Endodermal cell (in vitro differentiated cells): ENCODE results near the gene RLF. TPM values are rescaled to one million over a fixed set of nuclear protein-coding genes. Genes with fewer than 3 reads are reported as not detected.
"Not testable (repeated sequence)": the region's sequence is repeated elsewhere in the genome, so short reads cannot be mapped to it uniquely, and the experiment has no call there.

Source experiments
- DNase-seq: peaks from one replicate; pipeline ENCODE4 v3.0.0-alpha.2; 2017
- H3K27ac ChIP-seq: 2 replicates; pipeline ENCODE4 v1.5.1; 2013; ENCODE audit warnings: mild to moderate bottlenecking, low read depth, low read length, moderate library complexity
- H3K27me3 ChIP-seq: 2 replicates; pipeline ENCODE4 v1.6.1; 2013; ENCODE audit warnings: mild to moderate bottlenecking, low read length, moderate library complexity; ENCODE audit not compliant: insufficient read depth, control insufficient read depth, poor library complexity, severe bottlenecking
- H3K36me3 ChIP-seq: 2 replicates; pipeline ENCODE4 v1.7.0; 2013; ENCODE audit warnings: mild to moderate bottlenecking, low read length, moderate library complexity; ENCODE audit not compliant: control insufficient read depth, insufficient read depth
- H3K4me1 ChIP-seq: one replicate; pipeline ENCODE4 v1.7.0; 2013; ENCODE audit warnings: low read length; ENCODE audit not compliant: control insufficient read depth, insufficient read depth
- H3K4me3 ChIP-seq: 2 replicates; pipeline ENCODE4 v1.5.1; 2013; ENCODE audit warnings: mild to moderate bottlenecking, low read length, moderate library complexity
- H3K9ac ChIP-seq: 2 replicates; pipeline ENCODE4 v1.6.1; 2013; ENCODE audit warnings: mild to moderate bottlenecking, low read length, moderate library complexity; ENCODE audit not compliant: poor library complexity, severe bottlenecking; ENCODE audit errors: extremely low read depth
- H3K9me3 ChIP-seq: 2 replicates; pipeline ENCODE4 v1.6.1; 2013; ENCODE audit warnings: mild to moderate bottlenecking, low read length, moderate library complexity; ENCODE audit not compliant: control insufficient read depth
- H3K27ac Mint-ChIP-seq: 2 replicates; pipeline ENCODE4 v1.8.0; 2020; ENCODE audit warnings: mixed read lengths
- H3K27me3 Mint-ChIP-seq: 2 replicates; pipeline ENCODE4 v1.8.0; 2021; ENCODE audit warnings: mild to moderate bottlenecking, mixed read lengths; ENCODE audit not compliant: insufficient read depth
- H3K36me3 Mint-ChIP-seq: 2 replicates; pipeline ENCODE4 v1.8.0; 2020; ENCODE audit warnings: low read depth, mixed read lengths
- H3K4me1 Mint-ChIP-seq: 2 replicates; pipeline ENCODE4 v1.8.0; 2020; ENCODE audit warnings: mixed read lengths
- H3K4me3 Mint-ChIP-seq: 2 replicates; pipeline ENCODE4 v1.8.0; 2020; ENCODE audit warnings: mild to moderate bottlenecking, moderate library complexity, mixed read lengths
- H3K9me3 Mint-ChIP-seq: 2 replicates; pipeline ENCODE4 v1.8.0; 2020; ENCODE audit warnings: mild to moderate bottlenecking, mixed read lengths
- WGBS, 2 experiments: methylation state at CpG; one replicate each; pipeline versions ENCODE4 v1.1.5 to v1.1.7; 2013; ENCODE audit warnings: missing lambda C conversion rate in 2 of 2, mixed read lengths in 1 of 2; ENCODE audit not compliant: insufficient coverage in 1 of 2, insufficient read length in 1 of 2; 5-methylcytosine and 5-hydroxymethylcytosine counted together
- total RNA-seq, 2 donors: library from RNA; stranded (reverse); fragmentation: NEBNext Ultra II Directional in 1 of 2; extraction: Animal tissue kit (Norgen Biotek cat#: 25700) in 1 of 2; gene quantifications; 2 replicates in 1 of 2; 3 replicates in 1 of 2; pipeline ENCODE4 v1.2.1, GENCODE V29; 2021
- TF ChIP-seq, protein P1 (sequence below): fragments of 200-600 bp; sonication (generic); conservative IDR thresholded peaks from 2 replicates; pipeline ENCODE4 v1.5.0; 2021; ENCODE audit warnings: antibody characterized with exemption, mild to moderate bottlenecking

The RLF gene
- total RNA-seq, 2 donors from 2014 or later: 18.8 to 23.3 TPM

GRCh38 chr1:40184193-40184592 is 23.0 kb downstream of the RLF start:
- H3K27ac Mint-ChIP-seq: no peak overlapping the region
- H3K36me3 ChIP-seq: peaks cover 3% of the 10 kb centered on the region
- no peak overlapping the region for H3K27ac ChIP-seq
- WGBS, 2 experiments: 100% methylated on average over 1 of the region's 1 CpG; no CpG with 5 or more reads in 1 of the 2 experiments
- no peak for DNase-seq
- H3K4me1 ChIP-seq: peaks cover 3% of the 10 kb centered on the region
- H3K4me3 Mint-ChIP-seq: no peak overlapping the region
- H3K9me3 Mint-ChIP-seq: no peaks in the 10 kb centered on the region
- H3K36me3 Mint-ChIP-seq: peaks cover 5% of the 10 kb centered on the region
- no peak overlapping the region for H3K9ac ChIP-seq
- H3K9me3 ChIP-seq: no peaks in the 10 kb centered on the region
- peaks cover 13% of the 10 kb centered on the region for H3K4me1 Mint-ChIP-seq
- H3K27me3 ChIP-seq: no peaks in the 10 kb centered on the region
- no peaks in the 10 kb centered on the region for H3K27me3 Mint-ChIP-seq
- TF ChIP-seq, protein P1, sequence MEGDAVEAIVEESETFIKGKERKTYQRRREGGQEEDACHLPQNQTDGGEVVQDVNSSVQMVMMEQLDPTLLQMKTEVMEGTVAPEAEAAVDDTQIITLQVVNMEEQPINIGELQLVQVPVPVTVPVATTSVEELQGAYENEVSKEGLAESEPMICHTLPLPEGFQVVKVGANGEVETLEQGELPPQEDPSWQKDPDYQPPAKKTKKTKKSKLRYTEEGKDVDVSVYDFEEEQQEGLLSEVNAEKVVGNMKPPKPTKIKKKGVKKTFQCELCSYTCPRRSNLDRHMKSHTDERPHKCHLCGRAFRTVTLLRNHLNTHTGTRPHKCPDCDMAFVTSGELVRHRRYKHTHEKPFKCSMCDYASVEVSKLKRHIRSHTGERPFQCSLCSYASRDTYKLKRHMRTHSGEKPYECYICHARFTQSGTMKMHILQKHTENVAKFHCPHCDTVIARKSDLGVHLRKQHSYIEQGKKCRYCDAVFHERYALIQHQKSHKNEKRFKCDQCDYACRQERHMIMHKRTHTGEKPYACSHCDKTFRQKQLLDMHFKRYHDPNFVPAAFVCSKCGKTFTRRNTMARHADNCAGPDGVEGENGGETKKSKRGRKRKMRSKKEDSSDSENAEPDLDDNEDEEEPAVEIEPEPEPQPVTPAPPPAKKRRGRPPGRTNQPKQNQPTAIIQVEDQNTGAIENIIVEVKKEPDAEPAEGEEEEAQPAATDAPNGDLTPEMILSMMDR: no peak
- H3K4me3 ChIP-seq: no peak overlapping the region

GRCh38 chr1:40185951-40186864 is 25.0 kb downstream of the RLF start:
- Mint-ChIP-seq H3K27ac (peak overlapping the region; percentile 23), H3K27me3 (no peaks in the 10 kb centered on the region), H3K4me3 (no peak overlapping the region), H3K9me3 (no peaks in the 10 kb centered on the region), H3K36me3 (peaks cover 24% of the 10 kb centered on the region), H3K4me1 (peaks cover 13% of the 10 kb centered on the region)
- Histone ChIP-seq H3K27ac (no peak overlapping the region), H3K9me3 (no peaks in the 10 kb centered on the region), H3K9ac (no peak overlapping the region), H3K27me3 (no peaks in the 10 kb centered on the region), H3K36me3 (peaks cover 23% of the 10 kb centered on the region), H3K4me1 (peaks cover 3% of the 10 kb centered on the region), H3K4me3 (no peak overlapping the region)
- DNase-seq: no peak
- WGBS, 2 experiments: 96 to 98% methylated on average over 7 of the region's 7 CpGs
- TF ChIP-seq, protein P1: no peak

- Mint-ChIP-seq H3K4me3 (no peak overlapping the region), H3K27me3 (no peaks in the 10 kb centered on the region), H3K4me1 (peaks cover 13% of the 10 kb centered on the region), H3K9me3 (no peaks in the 10 kb centered on the region), H3K27ac (peak overlapping the region; percentile 48), H3K36me3 (peaks cover 29% of the 10 kb centered on the region)
- no peaks in the 10 kb centered on the region for H3K9me3 ChIP-seq
- H3K4me1 ChIP-seq: peaks cover 3% of the 10 kb centered on the region
- H3K4me3 ChIP-seq: no peak overlapping the region
- 96 to 100% methylated on average over 1 of the region's 1 CpG for WGBS, 2 experiments
- no peaks in the 10 kb centered on the region for H3K27me3 ChIP-seq
- DNase-seq: no peak
- H3K9ac ChIP-seq: no peak overlapping the region
- H3K27ac ChIP-seq: no peak overlapping the region
- peaks cover 35% of the 10 kb centered on the region for H3K36me3 ChIP-seq
- TF ChIP-seq, protein P1: no peak
These were observed 26.2 kb downstream of the RLF start for GRCh38 chr1:40187399-40187798.

GRCh38 chr1:40194639-40195038 is 33.5 kb downstream of the RLF start:
- not testable (repeated sequence) for DNase-seq, H3K27me3 Mint-ChIP-seq, H3K4me3 ChIP-seq, H3K9me3 ChIP-seq, H3K4me1 Mint-ChIP-seq, H3K27me3 ChIP-seq, H3K9ac ChIP-seq, H3K4me3 Mint-ChIP-seq, H3K27ac ChIP-seq, H3K27ac Mint-ChIP-seq, H3K9me3 Mint-ChIP-seq, H3K4me1 ChIP-seq
- H3K36me3 ChIP-seq: peaks cover 69% of the 10 kb centered on the region
- 93 to 99% methylated on average over 2 to 5 of the region's 6 CpGs for WGBS, 2 experiments
- H3K36me3 Mint-ChIP-seq: peaks cover 41% of the 10 kb centered on the region
